H1 (cell line): ENCODE measurements around the gene RXRA. TPM values are rescaled to one million over a fixed set of nuclear protein-coding genes. Genes with fewer than 3 reads are reported as not detected.

Source experiments
- CTCF ChIA-PET: fragments of 300-600 bp; sonication (Branson Sonifier 250); formaldehyde crosslinking; loops from one replicate; lab custom pipeline; 2021; ENCODE audit not compliant: partially characterized antibody; lab: Charles Lee
- POLR2A ChIA-PET: fragments of 300-600 bp; sonication (Branson Sonifier 250); formaldehyde crosslinking; loops from one replicate; lab custom pipeline; 2021; ENCODE audit warnings: inconsistent platforms; ENCODE audit not compliant: partially characterized antibody; lab: Charles Lee
- DNase-seq, 2 experiments: peaks; one replicate each; pipeline versions ENCODE4 v3.0.0 to v3.0.0-alpha.2; 2010 to 2022; ENCODE audit warnings: low spot score in 2 of 2, low read depth in 1 of 2, mixed read lengths in 1 of 2
- FAIRE-seq: peaks from 2 replicates; lab custom pipeline; 2011; peaks lifted over from hg19 to GRCh38; lab: Jason Lieb, UNC
- H2AFZ ChIP-seq: 2 replicates; pipeline ENCODE4 v1.8.1; 2012; ENCODE audit warnings: low read length, inconsistent platforms
- H2AK5ac ChIP-seq: 2 replicates; pipeline ENCODE4 v1.6.1; 2013; ENCODE audit warnings: low read depth, low read length
- H2BK120ac ChIP-seq: replicated peaks from 2 replicates; pipeline ENCODE3; 2013; ENCODE audit warnings: low read depth, low read length, inconsistent platforms
- H2BK12ac ChIP-seq: 2 replicates; pipeline ENCODE4 v1.6.1; 2013; ENCODE audit warnings: low read depth, low read length
- H2BK15ac ChIP-seq: 2 replicates; pipeline ENCODE4 v1.6.1; 2013; ENCODE audit warnings: low read length
- H2BK20ac ChIP-seq: 2 replicates; pipeline ENCODE4 v1.6.1; 2013; ENCODE audit warnings: low read length
- H2BK5ac ChIP-seq: 2 replicates; pipeline ENCODE4 v1.6.1; 2013; ENCODE audit warnings: low read depth, low read length
- H3K14ac ChIP-seq: 2 replicates; pipeline ENCODE4 v1.6.1; 2013; ENCODE audit warnings: inconsistent platforms; ENCODE audit not compliant: insufficient read length
- H3K18ac ChIP-seq: 2 replicates; pipeline ENCODE4 v1.6.1; 2013; ENCODE audit warnings: low read length; ENCODE audit errors: extremely low read depth
- H3K23ac ChIP-seq: 2 replicates; pipeline ENCODE4 v1.6.1; 2013; ENCODE audit warnings: inconsistent platforms; ENCODE audit not compliant: insufficient read length
- H3K23me2 ChIP-seq: 2 replicates; pipeline ENCODE4 v1.6.1; 2013; ENCODE audit warnings: low read depth, low read length
- H3K27ac ChIP-seq: 2 replicates; pipeline ENCODE4 v1.6.1; 2011; ENCODE audit warnings: low read depth, low read length, inconsistent platforms
- H3K27me3 ChIP-seq, 4 experiments: replicated peaks in 1 of 4; 1 replicate in 1 of 4; 2 replicates in 3 of 4; pipeline versions ENCODE4 v1.6.1 to v1.8.1; 2011 to 2013; ENCODE audit warnings: low read length in 3 of 4, mild to moderate bottlenecking in 3 of 4, inconsistent platforms in 2 of 4, mixed read lengths in 2 of 4, moderate library complexity in 1 of 4; ENCODE audit not compliant: control insufficient read depth in 3 of 4, insufficient read depth in 3 of 4; ENCODE audit errors: extremely low read depth in 1 of 4
- H3K36me3 ChIP-seq, 4 experiments: 2 replicates each; pipeline versions ENCODE4 v1.6.1 to v1.8.1; 2011 to 2013; ENCODE audit warnings: mild to moderate bottlenecking in 4 of 4, low read length in 3 of 4, moderate library complexity in 2 of 4, control low read depth in 1 of 4, inconsistent platforms in 1 of 4; ENCODE audit not compliant: insufficient read depth in 4 of 4, control insufficient read depth in 2 of 4
- H3K4ac ChIP-seq: replicated peaks from 2 replicates; pipeline ENCODE3; 2013; ENCODE audit warnings: low read length, low read depth, mixed read lengths, inconsistent platforms; ENCODE audit not compliant: insufficient read length
- H3K4me1 ChIP-seq, 4 experiments: replicated peaks in 1 of 4; 1 replicate in 1 of 4; 2 replicates in 3 of 4; pipeline versions ENCODE4 v1.6.1 to v1.8.1; 2011 to 2013; ENCODE audit warnings: low read length in 3 of 4, inconsistent platforms in 2 of 4, mixed read lengths in 1 of 4; ENCODE audit not compliant: insufficient read depth in 4 of 4, control insufficient read depth in 3 of 4
- H3K4me2 ChIP-seq, 2 experiments: 2 replicates each; pipeline versions ENCODE4 v1.6.1 to v1.8.1; 2011 to 2013; ENCODE audit warnings: low read depth in 2 of 2, low read length in 2 of 2, control low read depth in 1 of 2, inconsistent platforms in 1 of 2, mild to moderate bottlenecking in 1 of 2; ENCODE audit not compliant: insufficient read depth in 1 of 2
- H3K4me3 ChIP-seq, 4 experiments: fragments of 200-600, 300-600 bp in 1 of 4; sonication (generic), shearing (Covaris generic), sonication (Bioruptor Twin) in 1 of 4; 2 replicates each; pipeline versions ENCODE4 v1.5.1 to v1.8.1; 2011 to 2016; ENCODE audit warnings: low read length in 4 of 4, low read depth in 3 of 4, control low read depth in 2 of 4, inconsistent platforms in 2 of 4, mild to moderate bottlenecking in 2 of 4, mixed read lengths in 1 of 4, moderate library complexity in 1 of 4; ENCODE audit not compliant: insufficient read depth in 2 of 4; ENCODE audit errors: extremely low read depth in 1 of 4
- H3K56ac ChIP-seq: replicated peaks from 2 replicates; pipeline ENCODE3; 2013; ENCODE audit warnings: low read depth, mild to moderate bottlenecking, mixed read lengths, low read length, inconsistent platforms; ENCODE audit not compliant: insufficient read length
- H3K79me1 ChIP-seq: 2 replicates; pipeline ENCODE4 v1.6.1; 2013; ENCODE audit warnings: low read depth, low read length, control low read depth
- H3K79me2 ChIP-seq, 2 experiments: 2 replicates each; pipeline versions ENCODE4 v1.6.1 to v1.8.1; 2012 to 2013; ENCODE audit warnings: low read length in 2 of 2, mild to moderate bottlenecking in 2 of 2, inconsistent platforms in 1 of 2; ENCODE audit not compliant: insufficient read depth in 2 of 2, control insufficient read depth in 1 of 2
- H3K9ac ChIP-seq, 4 experiments: replicated peaks in 1 of 4; 1 replicate in 1 of 4; 2 replicates in 3 of 4; pipeline versions ENCODE4 v1.6.1 to v1.8.1; 2011 to 2013; ENCODE audit warnings: low read depth in 3 of 4, low read length in 3 of 4, control low read depth in 2 of 4, mild to moderate bottlenecking in 2 of 4, moderate library complexity in 2 of 4, inconsistent platforms in 1 of 4; ENCODE audit errors: extremely low read depth in 1 of 4
- H3K9me3 ChIP-seq, 2 experiments: 2 replicates each; pipeline versions ENCODE4 v1.6.1 to v1.8.1; 2012 to 2013; ENCODE audit warnings: mild to moderate bottlenecking in 2 of 2, moderate library complexity in 2 of 2, control low read depth in 1 of 2, inconsistent platforms in 1 of 2, low read depth in 1 of 2, low read length in 1 of 2, mixed read lengths in 1 of 2; ENCODE audit not compliant: insufficient read depth in 2 of 2
- H4K20me1 ChIP-seq, 2 experiments: replicated peaks in 1 of 2; 2 replicates each; pipeline versions ENCODE3 to v1.8.1; 2011 to 2013; ENCODE audit warnings: inconsistent platforms in 2 of 2, low read length in 2 of 2, mild to moderate bottlenecking in 1 of 2; ENCODE audit not compliant: insufficient read depth in 2 of 2, control insufficient read depth in 1 of 2
- H4K5ac ChIP-seq: 2 replicates; pipeline ENCODE4 v1.6.1; 2013; ENCODE audit warnings: low read length, low read depth, mixed read lengths, inconsistent platforms; ENCODE audit not compliant: insufficient read length
- H4K8ac ChIP-seq: 2 replicates; pipeline ENCODE4 v1.8.0; 2013; ENCODE audit warnings: mild to moderate bottlenecking, moderate library complexity, low read length, inconsistent platforms; ENCODE audit not compliant: insufficient read depth; ENCODE audit errors: extremely low read depth
- H4K91ac ChIP-seq: replicated peaks from 2 replicates; pipeline ENCODE3; 2013; ENCODE audit warnings: low read length, mixed read lengths, inconsistent platforms; ENCODE audit not compliant: insufficient read length
- JUND ChIP-seq: IDR thresholded peaks from 2 replicates; pipeline ENCODE4 v1.6.1; 2011; ENCODE audit warnings: mild to moderate bottlenecking, improper control_type of control experiment, low read length
- KDM5A ChIP-seq: fragments of 200-600 bp; IDR thresholded peaks from 2 replicates; pipeline ENCODE4 v1.7.1; 2012; ENCODE audit warnings: mild to moderate bottlenecking, low read length, inconsistent platforms, mixed read lengths
- SP4 ChIP-seq: IDR thresholded peaks from 2 replicates; pipeline ENCODE4 v1.6.1; 2012; ENCODE audit warnings: low read length, inconsistent platforms
- WGBS, 2 experiments: shearing (Covaris generic) in 1 of 2; methylation state at CpG; one replicate each; pipeline versions ENCODE4 v1.1.6 to v1.1.7; 2013 to 2015; ENCODE audit warnings: low lambda C conversion rate in 2 of 2, mixed read lengths in 2 of 2, inconsistent platforms in 1 of 2, low coverage in 1 of 2, missing lambda C conversion rate in 1 of 2; ENCODE audit not compliant: insufficient replicate concordance in 2 of 2, insufficient coverage in 1 of 2, insufficient read length in 1 of 2; ENCODE audit errors: extremely low coverage in 1 of 2, missing lambda C conversion rate in 1 of 2; 5-methylcytosine and 5-hydroxymethylcytosine counted together
- polyA plus RNA-seq, 7 experiments: library from polyadenylated mRNA; depleted of rRNA in 3 of 7; stranded (reverse) in 5 of 7; unstranded in 2 of 7; fragments of >200 nt in 5 of 7; fragments of 200-250 nt in 2 of 7; gene quantifications; 1 replicate in 5 of 7; 2 replicates in 1 of 7; 4 replicates in 1 of 7; pipeline versions ENCODE4 v1.2.1 to v1.2.3, GENCODE V29; 2011 to 2013; ENCODE audit warnings: missing spikeins in 2 of 7, mixed read lengths in 2 of 7
- total RNA-seq: library from RNA; stranded (reverse); fragmentation: NEBNext Ultra II Directional; extraction: Animal tissue kit (Norgen Biotek cat#: 25700); gene quantifications from 2 replicates; pipeline ENCODE4 v1.2.1, GENCODE V29; 2021

RXRA gene
- total and polyA plus RNA-seq, 2 of the 8 experiments (the other 6 are each of a cell fraction or from before 2014, with no cell fraction given): 9.8 to 29.4 TPM

DNA sequence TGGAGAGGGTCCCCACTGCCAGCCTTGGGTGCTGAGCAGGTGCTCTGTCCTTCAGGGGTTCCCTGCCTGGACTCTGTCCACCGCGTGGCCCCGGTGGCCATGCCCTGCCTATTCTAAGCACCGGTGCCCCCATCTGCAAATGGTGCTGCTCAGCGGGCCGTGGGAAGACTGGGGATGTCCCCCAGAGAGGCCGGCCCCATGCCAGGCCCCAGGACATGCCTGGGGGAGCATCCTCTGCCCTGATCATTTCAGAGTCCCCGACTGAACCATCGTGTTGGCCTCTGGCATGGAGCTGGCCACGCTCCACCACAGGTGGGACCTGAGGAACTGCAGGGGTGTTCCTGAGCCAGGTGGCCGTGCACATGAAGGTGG, 64.7 kb downstream of the RXRA start:
- 95% methylated on average over 11 of the region's 11 CpGs; no CpG with 5 or more reads in 1 of the 2 experiments for WGBS, 2 experiments
- Histone ChIP-seq H2BK5ac (no peak overlapping the region; the same call in 1 of the 2 replicates), H3K27me3 (no peaks in the 10 kb centered on the region), H3K27ac (no peak overlapping the region), H3K79me1 (peaks cover 29% of the 10 kb centered on the region), H3K4me1 (no peaks in the 10 kb centered on the region; a peak in 1 of 7 replicates), H2BK20ac (no peak overlapping the region), H4K91ac (no peak overlapping the region), H3K14ac (no peak overlapping the region), H3K23me2 (peaks cover 3% of the 10 kb centered on the region; the same call in 1 of the 2 replicates), H4K5ac (no peak overlapping the region), H4K8ac (no peak overlapping the region; the same call in 1 of the 2 replicates), H2AK5ac (no peak overlapping the region), H2BK12ac (no peak overlapping the region), H3K36me3 (no peaks in the 10 kb centered on the region), H3K79me2 (peaks cover 0 to 51% of the 10 kb centered on the region in 2 experiments; a peak in 2 of 4 replicates), H3K56ac (no peak overlapping the region), H3K4me3 (no peak overlapping the region), H3K9ac (no peak overlapping the region), H2BK120ac (no peak overlapping the region), H2BK15ac (no peak overlapping the region), H4K20me1 (peaks cover 3 to 9% of the 10 kb centered on the region in 2 experiments), H3K18ac (no peak overlapping the region), H3K4me2 (no peak overlapping the region), H3K4ac (no peak overlapping the region), H3K23ac (no peak overlapping the region), H3K9me3 (no peaks in the 10 kb centered on the region), H2AFZ (no peak overlapping the region)
- no peak for TF ChIP-seq JUND
- no peak for TF ChIP-seq KDM5A
- TF ChIP-seq SP4: no peak
- ChIA-PET POLR2A (no interaction called here), CTCF (interaction anchor here (1.1 to 5.4 kb wide), 5 partner anchors 9 to 173 kb away, joined by 3 to 24 read pairs (median 3); no protein-coding TSS in a partner anchor)
- no peak for FAIRE-seq
- no peak for DNase-seq
